Epithelial cell of esophagus (primary cell): ENCODE results near the gene DIAPH2.
A peak's percentile ranks its signal among the peaks of the same experiment; 100 is the strongest.

Experiments used
- DNase-seq: peaks from one replicate; pipeline ENCODE4 v3.0.0; 2010; ENCODE audit warnings: low read depth
- H3K4me3 ChIP-seq: 2 replicates; pipeline ENCODE4 v1.5.1; 2011; ENCODE audit warnings: mild to moderate bottlenecking, low read length, control low read depth
- TF ChIP-seq, protein P1 (sequence below): IDR thresholded peaks from 2 replicates; pipeline ENCODE4 v1.5.1; 2011; ENCODE audit warnings: low read depth, mild to moderate bottlenecking, low read length, control low read depth, inconsistent platforms; ENCODE audit not compliant: insufficient read depth; ENCODE audit errors: missing control alignments

DIAPH2 gene

DNA sequence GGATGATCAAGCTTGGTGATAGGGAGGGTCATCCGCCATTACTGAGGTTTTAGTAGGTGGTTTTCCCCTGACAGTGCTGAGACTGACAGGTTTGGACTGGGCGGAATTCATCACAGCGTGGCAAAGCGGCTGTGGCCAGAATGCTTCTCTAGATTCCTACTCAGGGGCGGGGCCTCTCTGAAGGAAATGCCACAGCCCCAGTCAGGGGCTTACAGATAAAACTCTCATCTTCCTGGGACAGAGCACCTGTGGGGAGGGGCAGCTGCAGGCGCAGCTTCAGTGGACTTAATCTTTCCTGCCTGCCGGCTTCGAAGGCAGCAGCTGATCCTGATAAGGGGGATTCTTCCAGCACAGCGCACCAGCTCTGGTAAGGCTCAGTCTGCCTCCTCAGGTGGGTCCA is 515.8 kb downstream of the DIAPH2 start:
- DNase-seq, result no peak
- TF ChIP-seq, protein P1, sequence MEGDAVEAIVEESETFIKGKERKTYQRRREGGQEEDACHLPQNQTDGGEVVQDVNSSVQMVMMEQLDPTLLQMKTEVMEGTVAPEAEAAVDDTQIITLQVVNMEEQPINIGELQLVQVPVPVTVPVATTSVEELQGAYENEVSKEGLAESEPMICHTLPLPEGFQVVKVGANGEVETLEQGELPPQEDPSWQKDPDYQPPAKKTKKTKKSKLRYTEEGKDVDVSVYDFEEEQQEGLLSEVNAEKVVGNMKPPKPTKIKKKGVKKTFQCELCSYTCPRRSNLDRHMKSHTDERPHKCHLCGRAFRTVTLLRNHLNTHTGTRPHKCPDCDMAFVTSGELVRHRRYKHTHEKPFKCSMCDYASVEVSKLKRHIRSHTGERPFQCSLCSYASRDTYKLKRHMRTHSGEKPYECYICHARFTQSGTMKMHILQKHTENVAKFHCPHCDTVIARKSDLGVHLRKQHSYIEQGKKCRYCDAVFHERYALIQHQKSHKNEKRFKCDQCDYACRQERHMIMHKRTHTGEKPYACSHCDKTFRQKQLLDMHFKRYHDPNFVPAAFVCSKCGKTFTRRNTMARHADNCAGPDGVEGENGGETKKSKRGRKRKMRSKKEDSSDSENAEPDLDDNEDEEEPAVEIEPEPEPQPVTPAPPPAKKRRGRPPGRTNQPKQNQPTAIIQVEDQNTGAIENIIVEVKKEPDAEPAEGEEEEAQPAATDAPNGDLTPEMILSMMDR, result no peak
- no peak overlapping the region for H3K4me3 ChIP-seq

DNA sequence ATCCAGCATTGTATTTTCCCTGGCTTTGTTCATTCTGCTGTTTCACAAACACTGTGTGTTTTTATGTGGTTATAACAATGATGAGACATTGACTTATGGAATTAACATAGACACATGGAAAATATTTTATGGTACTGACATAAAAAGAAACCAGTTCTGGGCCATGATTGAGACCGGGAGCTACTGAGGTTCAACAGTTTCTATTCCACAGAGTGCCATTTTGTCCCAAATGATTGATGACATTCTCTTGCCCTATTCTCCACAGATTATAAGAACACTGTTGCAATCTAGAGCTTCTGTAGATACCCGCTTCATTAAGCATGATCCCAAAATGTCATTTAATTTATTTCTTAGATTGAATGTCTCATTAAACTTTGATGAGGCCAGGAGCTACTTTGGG is 525.9 kb downstream of the DIAPH2 start:
- H3K4me3 ChIP-seq, result no peak overlapping the region
- TF ChIP-seq, protein P1, result no peak
- no peak for DNase-seq

DNA sequence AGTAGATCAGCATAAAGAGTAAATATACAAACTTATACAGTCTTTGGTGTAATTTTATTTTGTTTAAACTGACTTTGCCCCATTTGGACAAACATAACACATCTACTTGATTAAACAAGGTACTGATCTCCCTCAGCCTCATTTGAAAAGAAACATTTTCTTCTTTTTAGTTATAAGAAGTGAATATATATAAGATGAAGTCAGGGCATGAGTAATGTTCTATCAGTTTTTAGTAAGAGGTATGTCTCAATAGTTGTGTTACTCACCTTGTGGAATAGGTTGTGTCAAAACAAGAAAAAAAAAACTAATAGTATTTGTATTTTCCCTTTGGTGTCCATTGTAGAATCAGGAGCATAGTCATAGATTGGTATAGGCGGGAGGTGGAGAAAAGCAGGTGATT is 526.4 kb downstream of the DIAPH2 start:
- H3K4me3 ChIP-seq, result no peak overlapping the region
- TF ChIP-seq, protein P1, result no peak
- peak; percentile 70 for DNase-seq

DNA sequence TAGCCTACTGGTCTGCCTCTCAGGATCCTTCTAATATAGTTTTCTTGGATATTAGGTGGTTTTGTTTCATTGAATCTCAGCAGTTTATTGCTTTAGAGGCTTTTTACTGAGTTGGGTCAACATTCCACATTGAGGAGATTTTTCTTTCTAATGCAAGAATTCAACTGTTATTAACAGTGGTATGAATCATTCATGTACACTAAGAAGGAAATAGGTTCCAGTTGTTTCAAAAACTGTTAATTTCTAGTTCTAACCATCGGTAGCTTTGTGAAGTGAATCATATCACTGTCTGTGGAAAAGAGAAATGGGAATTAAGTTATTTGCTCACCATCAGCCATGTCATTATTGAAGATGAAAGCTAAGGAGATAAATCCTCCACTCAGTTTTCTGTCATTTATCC is 530.5 kb downstream of the DIAPH2 start:
- no peak for DNase-seq
- TF ChIP-seq, protein P1, result no peak
- no peak overlapping the region for H3K4me3 ChIP-seq

DNA sequence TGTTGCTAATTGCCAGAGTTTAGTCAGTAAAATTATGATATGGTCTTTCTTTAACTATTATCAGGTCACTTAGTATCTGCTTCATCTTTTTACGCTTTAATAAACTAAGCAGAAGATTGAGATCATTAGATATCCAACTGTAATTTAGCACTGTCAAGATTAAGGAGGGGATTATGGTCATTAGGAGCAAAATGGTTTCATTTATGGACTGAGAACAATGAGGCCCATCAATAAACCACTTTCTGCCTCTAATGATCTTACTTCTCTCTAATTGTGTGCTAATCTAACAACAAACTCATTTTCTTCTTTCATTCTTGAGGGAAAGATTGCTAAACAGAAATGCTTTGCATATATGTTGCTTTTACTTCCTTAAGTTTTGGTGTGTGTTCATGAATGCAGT is 539.5 kb downstream of the DIAPH2 start:
- no peak for DNase-seq
- TF ChIP-seq, protein P1, result no peak
- no peak overlapping the region for H3K4me3 ChIP-seq

DNA sequence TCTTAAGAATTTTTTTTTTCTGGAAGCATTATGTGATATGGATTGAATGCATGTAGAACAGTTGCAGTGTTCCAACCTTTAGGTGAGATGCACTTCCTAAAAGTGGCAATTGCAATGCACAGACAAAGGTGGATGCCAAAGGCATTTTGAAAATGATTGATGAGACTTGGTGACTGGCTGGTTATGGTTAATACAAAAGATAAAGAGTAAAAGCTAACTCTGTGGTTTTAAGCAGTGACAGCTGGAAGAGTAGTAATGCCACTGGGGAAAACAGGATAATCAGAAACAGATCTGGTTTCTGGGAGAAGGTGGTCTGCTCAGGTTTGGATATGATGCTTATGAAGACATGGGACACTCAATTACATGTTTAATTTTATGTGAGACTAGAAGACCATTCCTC is 544.7 kb downstream of the DIAPH2 start:
- TF ChIP-seq, protein P1, result no peak
- no peak overlapping the region for H3K4me3 ChIP-seq
- DNase-seq, result no peak

DNA sequence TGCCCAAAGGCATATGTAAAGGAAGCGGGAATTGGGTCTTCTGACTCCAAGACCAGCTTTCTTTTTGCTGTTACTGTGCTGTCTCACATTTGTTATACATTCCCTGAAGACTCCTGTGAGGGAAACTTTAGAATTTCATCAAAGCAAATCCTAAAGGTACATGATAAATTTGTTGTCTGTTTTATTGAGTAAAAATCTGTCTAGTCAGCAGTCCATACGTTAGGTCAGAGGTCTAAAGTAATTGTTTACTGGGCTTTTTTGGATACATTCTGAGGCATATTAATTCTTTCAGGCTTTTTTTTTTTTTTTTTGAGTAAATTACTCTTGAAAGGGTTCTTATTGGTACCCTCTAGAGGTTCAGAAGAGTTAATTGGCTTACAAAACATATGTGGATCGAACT is 546.3 kb downstream of the DIAPH2 start:
- H3K4me3 ChIP-seq, result no peak overlapping the region
- TF ChIP-seq, protein P1, result no peak
- DNase-seq, result no peak
